Activated CD4-positive, CD25-positive, alpha-beta regulatory T cell treated with anti-CD3 and anti-CD28 coated beads, Interleukin-2, amount 50 U/mL, for 24 hours (primary cell): Measurements from ENCODE around the gene ZNF683.
A peak's percentile ranks its signal among the peaks of the same experiment; 100 is the strongest.

ENCODE experiments used
- ATAC-seq, 2 donors: fragments of 150-1000 bp; cut with Tn5 transposase; one replicate each; pipeline ENCODE4 v1.10.0; 2021; ENCODE audit warnings: mild to moderate bottlenecking in 1 of 2, moderate library complexity in 1 of 2

The ZNF683 gene

DNA sequence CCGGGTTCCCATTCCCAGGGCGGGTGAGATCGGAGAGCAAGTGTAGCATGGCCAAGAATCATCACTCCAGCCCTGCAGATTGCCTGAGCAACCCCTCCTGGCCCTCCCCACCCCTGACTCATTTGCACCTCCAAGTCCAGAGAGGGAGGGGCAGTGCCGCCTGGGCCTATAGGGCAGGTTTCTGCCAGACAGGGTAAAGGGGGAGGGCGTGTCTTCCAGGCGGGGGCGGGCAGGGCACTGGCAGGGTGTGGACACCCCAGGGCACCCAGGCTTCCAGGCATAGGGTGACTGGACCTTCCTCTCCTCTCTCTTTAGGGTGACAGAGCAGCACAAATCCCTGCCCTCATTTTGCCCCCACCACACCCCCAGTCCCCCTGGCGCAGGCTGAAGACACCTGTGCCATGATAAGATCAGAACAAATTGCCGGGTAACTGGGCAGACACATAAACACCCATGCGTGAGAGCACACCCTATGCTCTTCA lies 15.4 kb downstream of the ZNF683 start:
- ATAC-seq, result no peak

- ATAC-seq, result no peak
Observed at GRCh38 chr1:26356106-26356505, 16.4 kb downstream of the ZNF683 start.

GRCh38 chr1:26354972-26355371 lies 17.6 kb downstream of the ZNF683 start:
- ATAC-seq, result no peak

DNA sequence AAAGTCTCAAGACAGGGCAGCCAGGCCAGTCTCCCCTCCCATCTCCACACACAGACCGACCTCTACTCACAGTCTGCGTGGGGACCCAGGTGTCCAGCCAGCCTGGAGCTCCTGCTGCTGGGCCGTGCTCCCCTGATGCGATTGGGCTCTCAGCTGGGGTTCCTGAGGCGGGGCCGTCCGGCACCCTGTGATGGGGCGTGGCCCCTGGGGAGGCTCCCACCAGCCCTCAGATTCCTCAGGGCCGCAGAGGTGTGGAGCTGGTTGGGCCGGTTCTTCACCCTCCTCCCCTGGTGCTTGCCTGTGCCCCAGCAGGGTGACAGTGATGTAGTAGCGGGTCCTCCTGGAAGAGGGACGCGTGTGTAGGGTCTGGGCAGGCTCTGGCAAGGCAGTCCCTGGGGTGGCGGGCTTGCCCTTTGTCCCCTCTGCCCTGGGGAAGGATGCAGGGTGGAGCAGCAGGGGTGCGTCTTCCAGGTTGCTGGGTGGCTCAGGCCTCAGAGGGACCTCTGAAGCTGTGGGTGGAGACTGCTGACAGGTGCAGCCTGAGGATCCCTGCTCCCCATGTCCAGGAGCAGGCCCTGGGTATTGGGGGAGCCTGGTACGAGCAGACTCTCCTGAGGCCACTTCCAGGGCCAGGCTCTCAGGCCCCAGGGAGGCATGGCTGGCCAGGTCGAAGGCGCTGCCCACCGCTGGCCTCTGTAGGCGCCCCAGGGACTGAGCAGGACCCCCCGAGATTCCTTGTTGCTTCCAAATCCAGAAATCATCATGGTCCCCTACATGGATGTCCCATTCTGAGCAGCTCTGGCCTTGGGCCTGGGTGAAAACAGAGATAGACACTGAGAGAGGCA lies 18.4 kb downstream of the ZNF683 start, which contains the start of gene CRYBG2:
Gene CRYBG2 (minus strand): TSS at position 155 of the 845 bp plus-strand sequence. CDS start 7,473 bp downstream, outside the sequence.
- no peak for ATAC-seq

DNA sequence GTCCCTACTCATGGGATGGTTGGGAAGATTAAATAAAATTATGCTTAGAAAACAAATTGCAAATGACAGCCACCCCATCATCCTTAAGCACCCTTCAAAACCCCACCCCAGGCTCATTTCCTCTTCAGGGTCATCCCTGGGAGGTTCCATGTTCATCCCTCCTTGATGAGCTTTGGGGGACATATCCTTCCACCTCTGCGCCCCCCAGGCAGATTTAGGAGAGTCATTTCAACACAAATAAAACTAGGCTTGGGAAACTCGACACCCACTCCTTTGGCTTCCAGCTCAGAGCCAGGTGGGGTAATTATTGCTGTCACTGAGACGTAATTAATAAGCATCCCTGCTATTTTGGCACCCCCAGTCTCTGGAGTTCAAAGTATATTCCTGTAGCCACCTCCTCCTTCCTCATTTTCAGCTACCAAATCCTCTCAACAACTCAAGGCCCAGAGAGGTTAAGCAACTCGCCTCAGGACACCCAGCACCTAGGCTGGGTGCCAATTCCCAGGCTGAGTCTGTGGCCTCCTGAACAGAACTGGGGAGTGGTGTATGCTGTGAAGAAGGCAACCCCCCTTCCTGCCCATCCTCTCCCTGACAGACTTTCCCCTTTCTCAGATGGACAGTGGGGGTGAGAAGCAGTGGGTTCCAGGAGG lies 19.2 kb downstream of the ZNF683 start:
- no peak for ATAC-seq

DNA sequence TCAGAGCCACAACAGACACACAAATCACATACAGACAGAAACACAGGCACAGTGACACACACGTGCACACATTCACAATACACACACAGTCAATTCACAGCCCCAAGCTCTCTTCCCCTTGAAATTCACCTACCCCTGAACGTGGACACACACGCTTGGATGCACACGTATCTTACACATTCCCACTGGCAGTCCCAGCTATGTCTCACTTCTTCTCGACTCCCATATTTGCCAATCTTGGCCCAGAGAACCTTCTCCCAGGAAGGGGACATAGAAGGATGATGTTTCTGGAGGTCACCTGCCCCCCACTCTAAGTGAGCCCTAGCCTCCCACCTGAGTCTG lies 20.2 kb downstream of the ZNF683 start:
- no peak for ATAC-seq

DNA sequence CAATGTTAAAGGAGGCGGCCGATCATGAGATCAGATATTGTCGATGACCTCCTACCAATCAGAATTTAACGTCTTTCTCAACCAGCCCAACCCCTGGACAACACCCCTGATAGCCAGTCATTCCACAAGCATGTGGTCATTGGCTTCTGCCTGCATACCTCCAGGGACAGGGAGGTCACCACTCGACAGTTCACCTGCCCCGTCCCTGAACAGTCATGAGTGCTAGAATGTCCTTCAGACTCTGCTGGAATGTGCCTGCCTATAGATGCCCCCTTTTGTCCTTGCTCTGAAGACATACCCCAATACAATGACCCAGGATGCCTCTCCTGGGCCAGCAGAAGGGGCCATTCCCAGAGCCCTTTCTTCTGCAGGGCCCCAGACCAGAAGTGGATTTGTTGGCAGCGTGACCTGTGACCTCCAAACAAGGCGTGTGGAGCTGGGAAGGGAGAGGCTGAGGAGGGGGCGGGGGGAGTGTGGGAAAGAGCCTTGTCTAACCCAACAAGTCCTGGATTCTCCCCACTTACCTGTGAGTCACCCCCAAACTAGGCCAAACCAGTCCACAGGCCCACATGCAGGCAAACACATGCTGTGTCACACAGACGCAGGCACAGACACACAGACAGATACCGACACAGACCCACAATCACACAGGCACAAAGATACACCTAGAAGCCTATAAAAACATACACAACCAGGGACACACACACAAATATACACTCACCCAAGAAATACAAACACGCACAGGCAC lies 20.8 kb downstream of the ZNF683 start:
- ATAC-seq, result no peak

- no peak for ATAC-seq
Observed at GRCh38 chr1:26350701-26351589, 21.6 kb downstream of the ZNF683 start.

DNA sequence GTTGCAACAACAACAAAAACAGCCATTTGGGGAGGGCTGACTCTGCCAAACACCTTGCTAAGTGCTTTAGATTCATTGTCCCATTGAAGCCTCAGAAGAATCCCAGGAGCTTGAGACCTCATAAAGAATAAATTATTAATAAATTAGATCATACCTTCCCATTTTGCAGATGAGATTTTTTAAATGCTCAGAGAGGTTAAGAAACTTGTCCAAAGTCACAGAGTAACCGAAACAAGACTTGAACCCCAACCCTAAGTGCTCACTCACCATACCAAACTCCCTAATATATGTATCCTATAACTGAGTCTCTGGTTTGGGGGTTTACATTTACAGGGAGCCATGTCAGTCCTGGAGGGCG lies 22.2 kb downstream of the ZNF683 start:
- ATAC-seq, result no peak

- ATAC-seq, result no peak
Observed at GRCh38 chr1:26349877-26350244, 22.7 kb downstream of the ZNF683 start.

DNA sequence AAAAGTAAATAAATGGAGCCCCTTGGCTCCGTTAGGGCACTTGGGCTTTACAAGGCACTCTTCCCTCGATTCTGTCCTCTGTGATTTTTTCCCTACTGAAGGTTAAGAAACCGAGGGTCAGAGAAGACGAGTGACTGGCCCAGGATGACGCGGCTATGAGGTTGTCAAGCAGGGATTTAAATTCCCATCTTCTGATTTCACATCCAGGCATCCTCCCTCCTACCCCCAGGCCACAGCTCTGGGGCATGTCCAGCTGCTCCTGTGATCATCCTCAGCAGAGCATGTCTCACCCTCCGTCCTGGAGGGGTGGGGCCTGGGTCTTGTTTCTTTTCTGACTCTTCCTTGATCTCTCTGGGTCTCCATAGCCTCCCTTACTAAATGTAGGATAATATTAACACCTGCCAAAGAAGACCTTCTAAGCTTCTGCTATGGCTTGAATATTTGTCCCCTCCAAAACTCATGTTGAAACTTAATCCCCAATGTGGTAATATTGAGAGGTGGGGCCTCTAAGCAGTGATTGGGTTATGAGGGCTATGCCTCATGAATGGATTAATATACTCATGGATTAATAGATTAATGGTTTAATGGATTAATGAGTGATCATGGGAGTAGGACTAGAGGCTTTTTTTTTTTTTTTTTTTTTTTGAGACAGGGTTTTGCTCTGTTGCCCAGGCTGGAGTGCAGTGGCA lies 23.2 kb downstream of the ZNF683 start:
- no peak for ATAC-seq

DNA sequence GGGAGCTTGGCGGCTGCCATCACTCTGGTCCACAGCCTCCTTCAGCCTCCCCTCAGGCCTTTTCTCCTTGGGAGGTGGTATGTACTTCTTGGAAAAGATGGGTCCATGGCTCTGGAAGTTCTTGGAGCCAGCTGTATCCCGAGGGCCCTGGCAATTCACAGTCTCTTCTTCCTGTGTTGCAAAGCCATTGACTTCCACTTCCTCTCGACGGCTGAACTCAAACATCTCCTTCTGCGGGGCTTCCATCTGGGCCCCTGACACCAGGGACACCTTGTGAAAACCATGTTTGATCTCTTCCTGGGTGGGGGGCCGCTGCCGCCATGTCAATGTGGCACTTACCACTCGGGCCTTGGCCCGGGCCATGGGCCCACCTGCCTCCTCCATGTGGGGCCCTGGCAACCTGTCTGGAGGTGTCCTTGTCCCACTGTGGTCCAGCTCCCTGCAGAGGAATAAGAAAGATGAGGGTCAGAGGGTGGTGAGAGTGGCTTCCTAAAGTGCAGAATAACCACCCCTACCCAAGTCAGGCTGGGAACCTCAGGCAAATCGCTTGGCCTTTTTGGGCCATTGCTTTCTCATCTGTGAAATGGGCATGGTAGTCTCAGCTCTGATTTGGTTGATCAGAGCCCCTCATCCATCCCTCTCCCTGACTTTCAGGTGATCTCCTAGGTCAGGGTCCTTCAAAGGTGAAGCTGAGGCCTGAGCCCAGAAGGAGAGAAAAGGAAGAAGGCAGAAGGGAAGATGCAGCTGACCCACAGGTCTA lies 26.1 kb downstream of the ZNF683 start:
- no peak for ATAC-seq

DNA sequence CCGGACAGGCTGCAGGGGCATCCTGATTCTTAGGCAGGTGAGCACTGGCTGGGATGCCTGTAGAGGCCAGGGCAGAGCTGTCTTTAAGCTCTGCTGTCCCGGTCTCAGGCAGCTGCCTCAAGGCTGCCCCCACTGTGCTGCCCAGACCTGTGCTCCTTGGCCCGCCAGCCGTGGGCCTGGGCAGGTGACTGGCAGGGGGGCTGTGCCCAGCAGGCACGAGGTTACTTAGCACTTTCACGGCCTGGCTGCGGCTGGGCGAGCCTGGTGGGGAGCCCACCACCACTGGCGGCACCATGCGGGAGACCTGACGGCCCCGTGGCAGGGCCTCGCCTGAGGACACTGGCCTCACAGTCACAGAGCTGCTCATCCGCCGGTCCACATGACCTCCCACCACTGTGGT lies 26.8 kb downstream of the ZNF683 start:
- no peak for ATAC-seq

DNA sequence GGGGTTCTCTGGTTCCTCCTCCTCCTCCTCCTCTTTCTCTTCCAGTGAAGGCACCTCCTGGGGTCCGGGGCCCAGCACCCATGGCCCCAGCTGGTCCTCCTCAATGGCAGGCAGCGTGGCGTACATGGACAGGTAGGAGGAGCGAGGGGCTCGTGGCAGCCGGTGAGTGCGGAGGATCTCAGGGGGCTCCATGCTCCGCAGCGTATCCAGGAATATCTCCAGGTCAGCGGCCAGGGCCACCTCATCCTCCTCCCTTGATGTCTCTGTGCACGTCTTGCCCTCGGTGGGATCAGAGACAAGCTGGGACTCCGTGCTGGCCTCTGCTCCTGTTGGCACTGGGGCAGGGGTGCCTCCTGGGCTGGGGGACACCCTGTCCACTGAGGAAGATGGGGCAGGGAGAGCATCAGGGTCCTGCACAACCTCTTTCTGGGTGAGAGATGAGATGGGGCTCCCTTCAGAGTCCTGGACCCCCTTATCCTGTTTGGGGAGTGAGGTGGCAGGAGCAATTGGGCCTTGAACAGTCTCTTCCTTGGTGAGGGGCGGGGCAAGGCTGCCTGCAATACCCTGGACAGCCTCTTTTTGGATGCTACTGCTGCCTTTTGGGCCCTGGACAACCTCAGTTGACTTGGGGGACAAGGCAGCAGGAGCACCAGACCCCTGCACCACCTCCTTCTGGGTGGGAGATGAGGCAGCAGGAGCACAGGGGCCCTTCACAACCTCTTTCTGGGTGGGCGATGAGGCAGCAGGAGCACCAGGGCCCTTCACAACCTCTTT lies 28.2 kb downstream of the ZNF683 start:
- ATAC-seq, result no peak

DNA sequence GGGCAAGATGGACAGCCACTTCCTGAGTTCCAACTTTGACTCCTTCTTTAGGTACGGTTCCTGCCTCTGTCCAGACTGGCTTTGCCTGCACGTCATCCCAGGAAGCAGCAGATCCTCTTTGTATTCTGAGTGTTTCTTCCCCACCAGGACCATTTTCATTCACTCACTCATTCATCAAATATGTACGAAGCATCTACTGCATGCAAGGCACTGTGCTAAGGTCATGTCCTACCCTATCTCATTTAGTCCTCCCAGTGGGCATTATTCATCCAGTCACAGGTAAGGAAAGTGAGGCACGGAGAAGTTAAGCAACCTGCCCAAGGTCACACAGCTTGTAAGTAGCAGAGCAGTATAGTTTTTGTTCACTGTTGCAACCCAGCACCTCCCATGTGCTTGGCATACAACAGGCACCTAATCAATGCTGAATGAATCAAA lies 32.5 kb downstream of the ZNF683 start:
- no peak for ATAC-seq

DNA sequence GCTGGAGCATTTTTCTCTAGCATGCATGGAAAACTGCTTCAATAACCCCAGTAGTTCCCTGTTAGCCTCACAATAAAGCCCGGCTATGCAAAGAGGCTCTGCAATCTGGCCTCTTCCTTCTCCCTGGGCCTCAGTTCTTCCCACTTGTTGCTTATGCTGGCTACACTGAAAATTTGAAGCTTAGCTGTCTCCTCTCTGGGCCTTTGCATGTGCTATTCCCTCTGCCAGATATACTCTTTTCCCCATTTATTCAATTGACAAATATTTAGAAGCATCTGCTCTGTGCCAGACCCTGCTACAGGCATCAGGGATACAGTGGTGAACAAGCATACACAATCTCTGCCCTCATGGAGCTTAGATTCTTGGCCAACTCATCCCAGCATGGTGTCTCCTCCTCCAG lies 33.9 kb downstream of the ZNF683 start:
- no peak for ATAC-seq

- ATAC-seq, result no peak
Observed at GRCh38 chr1:26337625-26338024, 34.9 kb downstream of the ZNF683 start.

- no peak for ATAC-seq
Observed at GRCh38 chr1:26337206-26337535, 35.4 kb downstream of the ZNF683 start.

- ATAC-seq, result peak; percentile 90 to 93
Observed at GRCh38 chr1:26336477-26337205, 35.9 kb downstream of the ZNF683 start.
